NK-92 (cell line): ENCODE measurements around the gene SUDS3.
"Not testable (repeated sequence)": the region's sequence is repeated elsewhere in the genome, so short reads cannot be mapped to it uniquely, and the experiment has no call there.

ENCODE experiments used
- DNase-seq: peaks from one replicate; lab custom pipeline; 2025; ENCODE audit not compliant: unreplicated experiment; lab: John Stamatoyannopoulos, UW

Gene SUDS3

GRCh38 chr12:118391836-118392235, 15.5 kb downstream of the SUDS3 start:
- no peak for DNase-seq

- no peak for DNase-seq
These were observed 21.5 kb downstream of the SUDS3 start for GRCh38 chr12:118397708-118398440.

GRCh38 chr12:118398524-118398923, 22.2 kb downstream of the SUDS3 start:
- DNase-seq = no peak

- DNase-seq = no peak
These were observed 22.6 kb downstream of the SUDS3 start for GRCh38 chr12:118398940-118399339.

GRCh38 chr12:118402251-118402650, 25.9 kb downstream of the SUDS3 start:
- no peak for DNase-seq

GRCh38 chr12:118404876-118405521, 28.6 kb downstream of the SUDS3 start:
- DNase-seq = no peak

- not testable (repeated sequence) for DNase-seq
These were observed 31.9 kb downstream of the SUDS3 start for GRCh38 chr12:118408241-118408640.

- no peak for DNase-seq
These were observed 33.5 kb downstream of the SUDS3 start for GRCh38 chr12:118409834-118410233.

- DNase-seq = no peak
These were observed 41.6 kb downstream of the SUDS3 start for GRCh38 chr12:118417942-118418341.

- no peak for DNase-seq
These were observed 42.2 kb downstream of the SUDS3 start for GRCh38 chr12:118418385-118419057.

- no peak for DNase-seq
These were observed 44.3 kb downstream of the SUDS3 start for GRCh38 chr12:118420673-118421072.

- DNase-seq = no peak
These were observed 48.5 kb downstream of the SUDS3 start for GRCh38 chr12:118424884-118425283.

- DNase-seq = no peak
These were observed 49.0 kb downstream of the SUDS3 start for GRCh38 chr12:118425364-118425763.

GRCh38 chr12:118427819-118428218, 51.5 kb downstream of the SUDS3 start:
- DNase-seq = no peak

GRCh38 chr12:118428643-118429042, 52.3 kb downstream of the SUDS3 start:
- DNase-seq = no peak

- DNase-seq = no peak
These were observed 53.5 kb downstream of the SUDS3 start for GRCh38 chr12:118429688-118430383.

GRCh38 chr12:118430516-118430915, 54.2 kb downstream of the SUDS3 start:
- DNase-seq = no peak

GRCh38 chr12:118432812-118433545, 56.6 kb downstream of the SUDS3 start:
- no peak for DNase-seq

GRCh38 chr12:118436002-118436730, 59.8 kb downstream of the SUDS3 start:
- DNase-seq = no peak

- no peak for DNase-seq
These were observed 60.6 kb downstream of the SUDS3 start for GRCh38 chr12:118436986-118437385.
